Lower leg skin (tissue), 3 donors: ENCODE results near the gene STPG3.

Source experiments
- CTCF ChIP-seq, 3 donors: fragments of 450-650 bp; IDR thresholded peaks; one replicate each; pipeline ENCODE4 v1.5.1; 2016; ENCODE audit warnings: antibody characterized with exemption in 3 of 3, mild to moderate bottlenecking in 3 of 3, moderate library complexity in 2 of 3
- POLR2A ChIP-seq, 2 donors: fragments of 450-650 bp; IDR thresholded peaks; one replicate each; pipeline ENCODE4 v1.6.1; 2016 to 2017; ENCODE audit warnings: antibody characterized with exemption in 2 of 2, mild to moderate bottlenecking in 1 of 2, moderate library complexity in 1 of 2

- no peak for TF ChIP-seq CTCF (IDR thresholded peaks at IDR 0.05)
- TF ChIP-seq POLR2A (IDR thresholded peaks at IDR 0.05): no peak
Measured at GRCh38 chr9:137234758-137235423, 16.2 kb upstream of the STPG3 start.
